Measurements from ENCODE around the gene PRR14L.

Gene PRR14L

DNA sequence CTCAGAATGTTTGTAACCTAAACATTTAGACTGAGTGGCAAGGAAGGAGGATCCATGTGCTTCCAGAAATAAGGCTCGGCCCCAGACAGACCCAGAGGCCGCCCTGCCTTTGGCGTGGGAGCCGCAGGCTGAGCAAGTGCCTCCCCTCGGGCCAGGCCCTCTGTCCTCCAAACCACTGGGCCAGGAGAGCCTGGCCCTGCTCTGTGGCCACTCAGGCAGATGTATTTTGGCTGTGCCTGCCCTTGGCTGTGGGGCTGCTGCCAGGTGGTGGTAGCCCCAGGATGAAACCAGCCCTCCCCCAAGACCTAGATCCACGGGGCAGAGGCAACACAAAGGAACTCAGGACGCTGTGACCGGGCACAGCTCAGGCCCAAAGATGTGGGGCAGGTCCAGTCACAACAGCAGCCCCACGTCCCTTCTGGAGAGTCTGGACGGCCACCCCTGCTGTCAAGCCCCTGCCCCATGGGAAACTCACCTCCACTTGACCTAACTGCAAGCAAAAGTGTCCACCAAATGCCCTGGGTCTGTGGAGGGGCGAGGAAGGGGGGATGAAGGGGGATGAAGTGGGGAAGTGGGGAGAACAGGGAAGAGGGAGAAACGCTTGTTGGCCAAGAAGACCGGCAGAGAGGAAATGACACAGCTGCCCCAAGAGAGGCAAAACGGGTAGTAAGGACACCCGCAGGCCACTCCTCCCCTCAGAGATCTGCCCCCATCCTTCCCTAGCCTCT is 111.9 kb downstream of the PRR14L start:
- DNase-seq: no peak

DNA sequence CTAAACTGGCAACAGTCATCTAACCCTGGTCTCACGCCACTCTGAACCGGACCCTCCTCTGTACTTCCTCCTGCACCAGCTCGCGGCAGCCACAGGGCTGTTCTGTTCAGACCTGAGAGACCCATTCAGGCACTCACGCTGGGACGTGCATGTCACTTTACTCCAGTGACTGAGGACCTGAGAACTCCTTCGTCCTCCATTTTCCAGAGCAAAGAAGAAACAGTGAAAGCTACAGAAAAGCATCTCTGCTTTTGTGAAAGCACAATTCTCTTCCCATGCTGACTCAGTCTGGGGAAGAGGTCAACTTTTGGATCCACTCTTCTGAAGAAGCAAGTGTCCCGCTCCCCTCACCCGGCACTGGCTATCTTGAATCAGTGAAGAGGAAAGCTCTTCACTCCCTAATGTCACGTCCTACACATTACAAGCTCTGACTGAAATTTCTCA is 112.5 kb downstream of the PRR14L start:
- no peak for DNase-seq

DNA sequence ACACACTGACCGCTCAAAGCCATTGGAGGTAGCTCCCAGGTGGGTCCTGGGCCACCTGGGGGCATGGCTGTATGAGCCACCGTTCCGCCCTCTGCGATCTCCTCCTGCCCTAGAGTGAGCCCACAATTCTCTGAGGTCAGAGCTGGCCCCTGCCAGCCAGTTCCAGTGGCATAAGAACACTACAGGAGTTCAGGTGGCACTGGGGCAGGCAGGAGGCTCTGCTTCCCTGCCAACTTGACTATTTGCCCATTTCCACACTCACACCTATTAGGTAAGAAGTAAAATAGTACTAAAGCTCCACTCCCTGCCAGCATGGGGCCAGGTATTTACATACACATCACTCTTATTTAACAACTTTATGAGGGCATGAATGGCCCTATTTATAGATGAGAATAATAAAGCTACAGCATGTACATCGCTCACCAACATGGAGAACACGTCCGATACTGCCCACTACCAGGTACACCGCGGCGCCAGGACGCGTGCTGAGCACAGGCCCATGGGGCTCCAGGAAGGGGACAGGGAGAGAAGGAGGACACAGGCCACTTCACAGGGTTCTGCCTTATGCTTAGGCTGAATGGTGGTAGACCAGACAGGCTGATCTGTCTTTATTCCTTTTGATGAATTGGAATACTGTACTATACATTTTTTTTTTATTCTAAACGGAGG is 114.2 kb downstream of the PRR14L start:
- no peak for DNase-seq

DNA sequence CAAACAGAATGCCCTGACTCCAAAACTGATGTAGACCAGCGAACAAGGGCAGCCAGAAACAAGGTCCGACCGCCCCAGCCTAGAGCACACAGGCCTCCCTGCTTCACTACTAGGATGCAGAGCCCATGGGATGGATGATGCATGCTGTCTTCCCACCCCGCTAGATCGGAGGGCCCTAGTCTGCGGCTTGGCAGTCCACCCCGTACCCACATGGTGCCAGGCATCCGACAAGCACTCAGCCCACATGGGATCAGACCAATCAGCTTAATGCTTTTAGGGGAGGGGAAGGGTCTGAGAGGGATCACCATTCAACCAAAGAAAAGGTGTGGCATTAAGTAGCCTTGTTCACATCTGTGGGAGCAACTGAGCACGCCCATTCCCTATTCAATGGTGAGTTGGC is 118.5 kb downstream of the PRR14L start:
- no peak for DNase-seq

Data from activated naive CD4-positive, alpha-beta T cell treated with anti-CD3 and anti-CD28 coated beads, Interleukin-2, amount 50 U/mL, for 16 hours (primary cell).